ENCODE data around the gene PIGK. TPM values are rescaled to one million over a fixed set of nuclear protein-coding genes. Genes with fewer than 3 reads are reported as not detected.
"Not testable (repeated sequence)": the region's sequence is repeated elsewhere in the genome, so short reads cannot be mapped to it uniquely, and the experiment has no call there.

Gene PIGK
- total RNA-seq, 2 experiments from 2014 or later = 15.4 to 16.6 TPM

- no peak for DNase-seq
- ChIA-PET CTCF (no interaction called here), POLR2A (no interaction called here)
- Mint-ChIP-seq H3K27ac (no peak overlapping the region), H3K27me3 (no peaks in the 10 kb centered on the region), H3K4me3 (no peak overlapping the region), H3K4me1 (ENCODE audit: low read depth) (peaks cover 3% of the 10 kb centered on the region), H3K36me3 (ENCODE audit: low read depth) (peaks cover 34% of the 10 kb centered on the region), H3K9me3 (peaks cover 15% of the 10 kb centered on the region)
- no peak for ATAC-seq
- intact Hi-C loops (cut with micrococcal nuclease) = no loop called here
- TF ChIP-seq, protein P1, sequence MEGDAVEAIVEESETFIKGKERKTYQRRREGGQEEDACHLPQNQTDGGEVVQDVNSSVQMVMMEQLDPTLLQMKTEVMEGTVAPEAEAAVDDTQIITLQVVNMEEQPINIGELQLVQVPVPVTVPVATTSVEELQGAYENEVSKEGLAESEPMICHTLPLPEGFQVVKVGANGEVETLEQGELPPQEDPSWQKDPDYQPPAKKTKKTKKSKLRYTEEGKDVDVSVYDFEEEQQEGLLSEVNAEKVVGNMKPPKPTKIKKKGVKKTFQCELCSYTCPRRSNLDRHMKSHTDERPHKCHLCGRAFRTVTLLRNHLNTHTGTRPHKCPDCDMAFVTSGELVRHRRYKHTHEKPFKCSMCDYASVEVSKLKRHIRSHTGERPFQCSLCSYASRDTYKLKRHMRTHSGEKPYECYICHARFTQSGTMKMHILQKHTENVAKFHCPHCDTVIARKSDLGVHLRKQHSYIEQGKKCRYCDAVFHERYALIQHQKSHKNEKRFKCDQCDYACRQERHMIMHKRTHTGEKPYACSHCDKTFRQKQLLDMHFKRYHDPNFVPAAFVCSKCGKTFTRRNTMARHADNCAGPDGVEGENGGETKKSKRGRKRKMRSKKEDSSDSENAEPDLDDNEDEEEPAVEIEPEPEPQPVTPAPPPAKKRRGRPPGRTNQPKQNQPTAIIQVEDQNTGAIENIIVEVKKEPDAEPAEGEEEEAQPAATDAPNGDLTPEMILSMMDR (IDR thresholded peaks at IDR 0.05) = no peak
These were observed 18.4 kb downstream of the PIGK start for GRCh38 chr1:77200806-77201205.

- DNase-seq = no peak
- peaks cover 3% of the 10 kb centered on the region for H3K4me1 Mint-ChIP-seq (ENCODE audit: low read depth)
- no peak overlapping the region for H3K27ac Mint-ChIP-seq
- no peak overlapping the region for H3K4me3 Mint-ChIP-seq
- no peak for ATAC-seq
- ChIA-PET CTCF (no interaction called here), POLR2A (no interaction called here)
- TF ChIP-seq, protein P1 (IDR thresholded peaks at IDR 0.05) = no peak
- peaks cover 29% of the 10 kb centered on the region for H3K36me3 Mint-ChIP-seq (ENCODE audit: low read depth)
- intact Hi-C loops (cut with micrococcal nuclease) = no loop called here
- peaks cover 12% of the 10 kb centered on the region for H3K9me3 Mint-ChIP-seq
- no peaks in the 10 kb centered on the region for H3K27me3 Mint-ChIP-seq
These were observed 18.9 kb downstream of the PIGK start for GRCh38 chr1:77200293-77200692.

GRCh38 chr1:77197351-77197750 lies 21.9 kb downstream of the PIGK start:
- no peak overlapping the region for H3K4me3 Mint-ChIP-seq
- TF ChIP-seq, protein P1 (IDR thresholded peaks at IDR 0.05) = no peak
- DNase-seq = no peak

DNA sequence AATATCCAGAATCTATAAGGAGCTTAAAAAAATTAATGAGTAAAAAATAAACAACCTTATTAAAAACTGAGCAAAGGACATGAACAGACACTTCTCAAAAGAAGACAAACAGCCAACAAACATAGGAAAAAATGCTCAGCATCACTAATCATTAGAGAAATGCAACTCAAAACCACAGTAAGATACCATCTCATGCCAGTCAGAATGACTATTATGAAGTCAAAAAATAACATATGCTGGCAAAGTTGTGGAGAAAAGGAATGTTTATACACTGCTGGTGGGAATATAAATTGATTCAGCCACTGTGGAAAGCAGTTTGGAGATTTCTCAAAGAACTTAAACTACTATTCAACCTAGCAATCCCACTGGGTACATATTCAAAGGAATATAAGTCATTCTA lies 25.3 kb downstream of the PIGK start:
- TF ChIP-seq, protein P1 (IDR thresholded peaks at IDR 0.05) = no peak
- DNase-seq (no peak), ATAC-seq (no peak)
- intact Hi-C loops (cut with micrococcal nuclease) = no loop called here
- H3K9me3 Mint-ChIP-seq = peaks cover 6% of the 10 kb centered on the region
- H3K36me3 Mint-ChIP-seq (ENCODE audit: low read depth) = peaks cover 30% of the 10 kb centered on the region
- no peaks in the 10 kb centered on the region for H3K27me3 Mint-ChIP-seq
- no peak overlapping the region for H3K27ac Mint-ChIP-seq
- POLR2A ChIA-PET = no interaction called here
- CTCF ChIA-PET = no interaction called here
- peaks cover 10% of the 10 kb centered on the region for H3K4me1 Mint-ChIP-seq (ENCODE audit: low read depth)
- no peak overlapping the region for H3K4me3 Mint-ChIP-seq

More at GRCh38 chr1:77197351-77197750, 21.9 kb downstream of the PIGK start:
- peaks cover 5% of the 10 kb centered on the region for H3K4me1 Mint-ChIP-seq (ENCODE audit: low read depth)
- intact Hi-C loops (cut with micrococcal nuclease) = no loop called here
- CTCF ChIA-PET = no interaction called here
- H3K9me3 Mint-ChIP-seq = peaks cover 3% of the 10 kb centered on the region
- ATAC-seq = no peak
- peaks cover 26% of the 10 kb centered on the region for H3K36me3 Mint-ChIP-seq (ENCODE audit: low read depth)
- POLR2A ChIA-PET = no interaction called here
- H3K27me3 Mint-ChIP-seq = no peaks in the 10 kb centered on the region
- no peak overlapping the region for H3K27ac Mint-ChIP-seq

- Mint-ChIP-seq H3K27ac (no peak overlapping the region), H3K4me3 (no peak overlapping the region), H3K36me3 (ENCODE audit: low read depth) (peaks cover 34% of the 10 kb centered on the region), H3K4me1 (ENCODE audit: low read depth) (peaks cover 10% of the 10 kb centered on the region), H3K27me3 (no peaks in the 10 kb centered on the region), H3K9me3 (peaks cover 8% of the 10 kb centered on the region)
- ChIA-PET POLR2A (no interaction called here), CTCF (no interaction called here)
- intact Hi-C loops (cut with micrococcal nuclease) = no loop called here
- DNase-seq (no peak), ATAC-seq (no peak)
- TF ChIP-seq, protein P1 (IDR thresholded peaks at IDR 0.05) = no peak
These were observed 30.5 kb downstream of the PIGK start for GRCh38 chr1:77188770-77189169.

DNA sequence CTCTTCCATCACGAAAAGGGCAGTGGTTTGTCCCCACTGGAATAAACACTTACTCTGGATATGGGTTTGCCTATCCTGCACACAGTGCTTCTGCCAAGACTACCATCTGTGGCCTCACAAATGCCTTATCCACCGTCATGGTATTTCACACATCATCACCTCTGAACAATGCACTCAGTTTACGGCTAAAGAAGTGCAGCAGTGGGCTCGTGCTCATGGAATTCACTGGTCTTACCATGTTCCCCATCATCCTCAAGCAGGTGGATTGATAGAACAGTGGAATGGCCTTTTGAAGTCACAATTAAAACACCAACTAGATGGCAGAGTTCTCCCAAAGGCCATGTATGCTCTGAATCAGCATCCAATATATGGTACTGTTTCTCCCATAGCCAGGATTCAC lies 32.3 kb downstream of the PIGK start:
- POLR2A ChIA-PET; intact Hi-C loops (cut with micrococcal nuclease); CTCF ChIA-PET; H3K27me3 Mint-ChIP-seq; H3K27ac Mint-ChIP-seq; H3K9me3 Mint-ChIP-seq; DNase-seq; H3K4me1 Mint-ChIP-seq (ENCODE audit: low read depth); H3K4me3 Mint-ChIP-seq; ATAC-seq: not testable (repeated sequence)
- H3K36me3 Mint-ChIP-seq (ENCODE audit: low read depth) = peaks cover 32% of the 10 kb centered on the region
